CD4-positive, alpha-beta T cell treated with Interferon gamma for 1 hour (primary cell): ENCODE results near the gene PNLDC1.
"Not testable (repeated sequence)": the region's sequence is repeated elsewhere in the genome, so short reads cannot be mapped to it uniquely, and the experiment has no call there.

Experiments
- DNase-seq: peaks from one replicate; pipeline ENCODE4 v3.0.0-alpha.2; 2020

Gene PNLDC1

DNA sequence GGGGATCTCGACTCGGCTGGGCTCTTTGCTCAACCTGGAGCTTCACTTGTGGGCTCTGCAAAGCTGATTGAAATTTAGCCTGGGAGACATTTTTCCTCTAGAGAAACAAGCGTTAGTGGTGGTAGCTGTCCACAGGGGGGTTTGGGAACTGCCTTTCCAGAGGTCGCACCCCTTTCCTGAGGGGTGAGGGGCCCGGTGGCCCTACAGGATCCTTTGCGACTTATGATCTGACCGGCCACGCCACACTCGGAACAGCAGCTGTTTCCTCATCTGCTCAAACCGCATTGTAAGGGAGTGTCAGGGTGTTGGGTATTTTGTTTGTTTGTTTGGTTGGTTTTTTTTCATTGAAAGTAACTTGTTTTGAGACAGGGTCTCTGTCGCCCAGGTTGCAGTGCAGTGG is 21.0 kb downstream of the PNLDC1 start:
- DNase-seq: no peak

DNA sequence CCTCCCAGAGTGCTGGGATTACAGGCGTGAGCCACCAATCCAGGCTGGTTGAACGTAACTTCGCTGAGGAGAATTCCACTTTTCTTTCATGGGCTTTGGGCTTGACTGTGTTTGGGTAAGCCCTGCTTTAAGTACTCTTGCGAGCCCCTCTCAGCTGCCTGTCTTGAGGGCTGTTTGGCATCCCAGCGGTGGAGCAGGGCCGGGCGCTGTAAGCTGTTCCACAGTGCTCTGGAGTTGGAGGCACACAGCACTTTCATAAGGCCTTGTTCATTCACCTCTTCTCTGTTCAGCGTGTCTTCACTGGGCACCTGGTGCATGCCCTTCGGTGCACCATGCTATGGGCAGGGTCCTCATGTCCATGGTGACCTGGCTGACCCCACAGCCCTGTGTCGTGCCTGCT is 21.6 kb downstream of the PNLDC1 start:
- no peak for DNase-seq

DNA sequence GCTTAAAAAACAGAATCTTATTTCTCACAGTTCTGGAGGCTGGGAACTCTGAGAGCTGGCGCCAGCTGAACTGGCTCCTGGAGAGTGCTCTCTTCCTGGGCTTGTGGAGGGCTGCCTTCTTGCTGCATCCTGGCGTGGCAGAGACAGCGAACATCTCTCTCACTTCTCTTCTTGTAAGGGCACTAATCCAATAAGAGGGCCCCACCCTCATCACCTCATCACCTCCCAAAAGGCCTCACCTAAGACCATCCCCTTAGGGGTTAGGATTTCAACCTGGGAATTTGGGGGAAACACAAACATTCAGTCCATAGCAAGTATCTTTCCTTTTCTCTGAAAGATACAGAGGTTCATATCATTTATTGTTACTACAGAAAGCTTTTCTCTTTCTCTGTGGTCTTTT is 23.9 kb downstream of the PNLDC1 start:
- DNase-seq: no peak

DNA sequence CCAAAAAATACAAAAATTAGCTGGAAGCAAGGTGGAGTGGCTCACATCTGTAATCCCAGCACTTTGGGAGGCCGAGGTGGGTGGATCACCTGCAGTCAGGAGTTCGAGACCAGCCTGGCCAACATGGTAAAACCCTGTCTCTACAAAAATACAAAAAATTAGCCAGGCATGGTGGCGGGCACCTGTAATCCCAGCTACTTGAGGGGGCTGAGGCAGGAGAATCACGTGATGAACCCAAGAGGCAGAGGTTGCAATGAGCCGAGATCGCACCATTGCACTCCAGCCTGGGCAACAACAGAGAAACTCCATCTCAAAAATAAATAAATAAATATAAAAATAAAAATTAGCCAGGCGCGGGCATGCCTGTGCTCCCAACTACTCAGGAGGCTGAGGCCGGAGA is 24.6 kb downstream of the PNLDC1 start:
- not testable (repeated sequence) for DNase-seq

DNA sequence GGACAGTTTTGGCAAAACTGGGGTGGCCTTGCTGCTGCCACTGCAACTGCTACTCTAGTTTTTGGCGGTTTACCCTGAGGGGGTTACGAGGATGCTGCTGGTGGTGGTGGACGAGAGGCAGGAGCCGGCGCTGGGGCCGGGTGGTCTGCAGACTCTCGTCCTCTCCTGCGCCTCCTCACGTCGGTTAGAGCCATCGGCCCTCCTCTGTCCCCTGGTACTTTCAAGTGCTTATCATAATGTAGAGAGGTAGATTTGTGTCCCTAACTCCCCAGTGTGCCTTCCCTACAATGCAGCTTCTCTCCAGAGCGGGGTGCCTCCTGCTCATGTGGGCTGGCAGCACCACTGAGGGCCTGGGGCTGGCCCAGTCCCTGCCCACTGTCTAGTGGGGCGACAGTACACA is 25.9 kb downstream of the PNLDC1 start:
- DNase-seq: no peak

DNA sequence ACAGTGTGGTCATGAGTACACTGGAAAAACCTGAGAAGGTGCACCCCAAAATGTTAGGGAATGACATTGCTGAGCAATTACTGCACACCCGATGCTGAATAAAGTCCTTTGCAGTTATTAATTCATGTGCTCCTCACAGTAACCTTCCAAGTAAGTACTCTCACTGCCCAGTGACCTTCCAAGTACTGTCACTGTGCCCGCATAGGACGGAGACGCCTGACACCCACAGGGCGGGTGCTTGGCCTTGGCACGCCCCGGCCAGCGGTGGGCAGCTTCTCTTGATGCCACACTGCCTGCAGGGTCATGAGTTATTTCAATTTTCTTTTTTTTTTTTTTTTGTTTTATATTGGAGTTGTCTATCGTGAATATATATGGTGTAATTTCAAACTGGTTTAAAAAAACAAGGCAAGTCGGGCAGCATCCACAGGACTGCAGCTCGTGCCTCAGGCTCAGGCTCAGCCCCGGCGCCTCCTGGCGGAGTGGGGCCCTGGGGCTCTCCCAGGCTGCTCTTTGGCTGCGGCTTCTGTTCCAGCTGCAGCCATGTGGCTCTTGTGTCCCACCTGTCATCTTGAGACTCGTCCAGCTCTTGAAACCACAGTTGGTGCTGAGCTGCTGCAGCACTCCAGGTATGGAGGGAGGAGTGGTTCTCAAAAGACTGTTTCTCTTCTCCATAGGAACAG is 27.0 kb downstream of the PNLDC1 start:
- no peak for DNase-seq

DNA sequence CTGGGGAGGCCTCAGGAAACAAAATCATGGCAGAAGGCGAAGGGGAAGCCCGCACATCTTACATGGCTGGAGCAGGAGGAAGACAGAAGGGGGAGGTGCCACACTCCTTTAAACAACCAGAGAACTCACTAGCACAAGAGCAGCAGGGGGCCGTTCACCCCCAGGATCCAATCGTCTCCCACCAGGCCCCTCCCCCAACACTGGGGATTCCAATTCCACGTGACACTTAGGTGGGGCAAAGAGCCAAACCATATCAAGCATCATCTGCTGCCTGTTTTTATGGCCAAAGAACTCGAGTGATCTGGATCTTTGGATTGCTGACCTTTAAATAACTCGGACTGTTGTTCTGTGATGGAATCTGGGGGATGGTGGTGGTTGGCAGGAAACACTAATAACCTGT is 28.0 kb downstream of the PNLDC1 start:
- no peak for DNase-seq

DNA sequence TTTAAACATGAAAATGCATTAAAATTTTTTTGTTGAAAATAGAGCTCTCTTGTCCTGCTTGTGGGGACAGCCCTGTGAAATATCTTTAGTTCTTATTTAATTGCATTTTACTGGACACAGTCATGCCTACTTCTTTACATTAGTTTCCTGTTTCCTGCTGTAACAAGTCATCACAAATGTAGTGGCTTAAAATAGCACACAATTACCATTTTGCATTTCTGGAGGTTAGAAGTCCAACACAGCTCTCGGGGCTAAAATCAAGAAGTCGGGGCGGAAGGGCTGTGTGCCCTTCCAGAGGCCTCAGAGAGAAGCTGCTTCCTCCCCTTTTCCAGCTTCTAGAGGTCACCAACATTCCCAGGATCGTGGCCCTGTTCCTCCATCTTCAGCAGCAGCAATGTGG is 29.4 kb downstream of the PNLDC1 start:
- no peak for DNase-seq

DNA sequence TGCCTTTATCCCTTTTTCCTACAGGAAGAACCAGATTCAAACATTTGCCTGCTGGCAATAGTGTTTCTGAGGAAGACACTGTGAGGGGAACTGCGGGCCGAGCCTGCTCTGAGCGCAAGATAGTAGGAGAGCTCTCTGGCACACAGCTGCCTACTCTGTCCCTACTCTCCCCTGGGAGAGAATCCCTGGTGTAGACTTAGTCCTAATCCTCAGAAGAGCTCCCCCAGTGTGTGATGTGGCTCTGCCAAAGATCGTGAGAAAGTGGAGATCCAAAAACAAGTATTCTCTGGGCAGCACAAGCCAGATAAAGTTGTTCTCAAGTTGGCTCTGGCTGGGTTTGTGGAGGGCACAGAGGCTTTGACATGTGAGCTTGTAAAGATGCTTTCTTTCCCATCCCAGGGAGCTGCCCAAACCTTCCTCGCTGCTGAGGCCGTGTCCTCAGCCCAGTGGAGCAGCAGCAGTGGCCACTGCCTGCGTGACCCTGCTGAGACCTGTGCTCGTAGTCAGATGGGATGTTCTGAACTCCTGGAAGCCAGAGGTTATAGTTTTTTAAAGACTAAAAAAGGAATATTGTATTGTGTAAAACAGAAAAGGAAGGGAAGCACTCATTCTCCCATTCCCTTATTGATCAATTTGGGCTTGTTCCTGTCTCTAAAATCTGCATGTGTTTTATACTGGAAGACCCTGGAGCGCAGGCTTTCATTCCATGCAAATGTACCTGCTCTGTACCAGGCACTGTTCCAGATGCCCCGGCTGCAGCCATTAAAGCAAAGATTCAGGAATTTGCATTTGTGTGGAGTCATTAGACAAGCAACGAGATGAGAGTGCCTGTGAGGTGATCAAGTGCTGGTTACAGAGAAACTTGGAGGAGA is 30.7 kb downstream of the PNLDC1 start:
- DNase-seq: no peak

DNA sequence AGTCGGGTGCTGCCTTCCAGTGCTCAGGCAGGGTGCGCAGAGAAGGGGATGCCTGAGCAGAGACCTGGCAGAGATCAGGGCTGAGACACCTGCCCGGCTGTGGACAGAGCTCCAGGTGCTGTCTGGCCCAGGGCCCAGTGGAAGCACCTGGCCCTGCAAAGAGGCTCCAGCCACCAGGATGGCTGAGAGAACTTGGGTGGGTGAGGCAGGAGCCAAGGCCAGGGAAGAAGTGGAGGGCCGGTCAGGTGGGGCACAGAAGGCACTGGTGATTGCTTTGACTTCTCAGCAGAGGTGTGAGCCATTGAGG is 31.2 kb downstream of the PNLDC1 start:
- DNase-seq: no peak

DNA sequence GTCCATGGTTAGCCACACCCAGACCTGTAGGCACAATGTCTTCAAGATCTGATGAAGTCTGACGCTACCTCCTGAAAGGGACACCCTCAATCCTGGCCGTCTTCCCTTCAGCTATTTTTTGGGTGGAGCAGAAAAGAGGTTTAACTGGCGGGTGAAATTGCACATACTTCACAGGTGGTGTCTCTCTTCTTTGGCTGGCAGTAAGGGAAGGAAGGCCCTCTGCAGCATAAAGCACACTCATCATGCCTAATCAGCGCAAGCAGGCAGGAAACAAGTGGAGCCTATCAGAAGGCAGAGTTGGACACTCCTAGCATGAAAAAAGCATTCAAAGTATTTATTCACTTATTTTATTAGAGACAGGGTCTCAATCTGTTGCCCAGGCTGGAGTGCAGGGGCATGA is 32.9 kb downstream of the PNLDC1 start:
- DNase-seq: no peak

DNA sequence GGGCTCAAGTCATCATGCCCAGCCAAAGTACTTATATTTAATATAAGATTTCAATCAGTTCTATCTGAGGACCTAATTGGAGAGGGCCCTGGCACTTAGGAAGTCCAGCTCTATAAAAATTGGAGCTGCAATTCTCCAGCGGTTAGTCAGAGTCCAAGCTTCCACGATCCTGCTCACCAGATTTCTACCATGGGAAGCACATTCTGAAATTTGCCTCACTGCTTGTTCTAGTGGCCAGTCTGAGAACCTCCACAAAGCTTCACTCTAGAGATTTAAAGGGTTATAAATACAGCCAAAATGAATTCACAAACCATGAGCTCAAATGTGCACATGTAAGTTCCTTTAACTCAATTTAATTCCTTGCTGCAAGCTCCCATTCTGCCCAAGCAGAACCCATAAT is 33.5 kb downstream of the PNLDC1 start:
- DNase-seq: no peak

DNA sequence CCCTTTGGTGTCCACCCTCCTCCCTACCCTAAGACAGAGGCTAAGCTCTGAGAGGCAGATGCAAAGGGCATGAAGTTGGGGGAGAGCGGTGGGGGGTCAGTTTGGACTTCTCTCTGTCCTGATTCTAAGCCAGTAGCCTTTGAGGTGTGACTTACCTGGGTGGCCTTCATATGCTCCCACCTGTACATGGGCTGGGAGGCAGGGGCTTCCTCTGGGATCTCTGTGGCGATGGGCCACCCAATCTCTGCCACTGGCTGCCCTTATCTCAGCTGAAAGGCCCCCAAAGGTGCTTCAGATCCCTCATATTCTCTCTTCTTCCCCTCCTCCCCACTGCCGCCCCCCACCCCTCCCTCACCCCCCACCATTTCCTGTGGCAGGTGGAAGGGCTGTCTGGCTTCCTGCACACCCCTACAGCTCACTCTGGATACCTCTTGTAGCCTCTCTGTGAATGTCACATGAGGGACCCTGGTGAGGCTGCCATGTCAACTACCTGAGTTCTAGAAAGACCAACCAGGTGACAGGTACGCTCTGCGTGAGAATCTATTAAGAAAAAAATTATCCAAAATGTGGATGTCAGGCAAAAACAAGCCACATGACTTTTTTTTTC is 34.0 kb downstream of the PNLDC1 start:
- DNase-seq: no peak

DNA sequence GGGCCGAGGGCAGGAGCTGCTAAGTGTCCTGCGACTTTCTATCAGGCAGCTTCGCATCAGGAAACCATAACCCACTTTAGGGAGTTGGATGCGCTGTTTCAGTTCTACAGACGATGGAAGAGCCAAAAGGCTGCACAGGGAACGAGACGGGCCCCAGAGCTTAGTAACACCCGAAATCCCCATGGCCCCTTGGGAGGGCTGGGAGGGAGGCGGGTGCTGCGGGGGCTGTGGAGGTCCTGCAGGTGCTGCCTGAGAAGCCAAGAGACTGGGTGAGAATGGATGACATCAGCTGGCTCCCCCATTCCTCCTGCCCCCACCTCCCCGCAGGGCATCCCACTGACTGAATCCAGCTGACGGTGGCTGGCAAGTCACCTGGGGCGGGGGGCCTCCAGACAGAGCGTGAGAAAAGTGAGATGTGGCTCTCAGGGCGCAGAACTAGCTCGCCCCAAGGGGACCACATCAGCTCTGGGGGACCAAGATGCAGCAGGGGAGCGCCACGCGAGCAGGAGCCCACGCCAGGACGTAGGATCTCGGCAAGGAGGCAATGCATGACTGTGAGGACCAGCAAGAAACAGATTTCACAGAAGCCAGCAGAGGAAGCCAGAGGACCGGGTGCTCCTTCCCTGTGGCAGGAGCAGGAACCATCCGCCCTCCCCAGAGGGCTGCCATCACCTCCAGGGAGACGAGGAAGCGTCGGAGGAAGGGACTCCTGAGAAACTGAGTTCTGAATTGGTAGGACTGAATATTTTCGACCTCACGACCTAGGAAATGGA is 36.8 kb downstream of the PNLDC1 start:
- no peak for DNase-seq

DNA sequence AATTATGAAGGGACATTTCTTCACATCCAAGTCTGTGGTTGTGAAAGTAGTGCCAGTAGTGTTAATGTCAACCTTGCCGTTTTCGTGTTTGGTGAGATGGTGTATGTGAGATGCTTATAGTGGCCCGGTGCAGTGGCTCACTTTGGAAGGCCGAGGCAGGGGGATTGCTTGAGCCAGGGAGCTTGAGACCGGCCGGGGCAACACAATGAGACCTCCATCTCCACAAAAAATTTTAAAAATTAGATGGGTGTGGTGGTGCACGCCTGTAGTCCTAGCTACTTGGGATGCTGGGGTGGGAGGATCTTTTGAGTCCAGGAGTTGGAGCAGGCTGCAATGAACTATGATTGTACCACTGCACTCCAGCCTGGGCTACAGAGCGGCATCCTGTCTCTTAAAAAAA is 37.4 kb downstream of the PNLDC1 start:
- DNase-seq: no peak

DNA sequence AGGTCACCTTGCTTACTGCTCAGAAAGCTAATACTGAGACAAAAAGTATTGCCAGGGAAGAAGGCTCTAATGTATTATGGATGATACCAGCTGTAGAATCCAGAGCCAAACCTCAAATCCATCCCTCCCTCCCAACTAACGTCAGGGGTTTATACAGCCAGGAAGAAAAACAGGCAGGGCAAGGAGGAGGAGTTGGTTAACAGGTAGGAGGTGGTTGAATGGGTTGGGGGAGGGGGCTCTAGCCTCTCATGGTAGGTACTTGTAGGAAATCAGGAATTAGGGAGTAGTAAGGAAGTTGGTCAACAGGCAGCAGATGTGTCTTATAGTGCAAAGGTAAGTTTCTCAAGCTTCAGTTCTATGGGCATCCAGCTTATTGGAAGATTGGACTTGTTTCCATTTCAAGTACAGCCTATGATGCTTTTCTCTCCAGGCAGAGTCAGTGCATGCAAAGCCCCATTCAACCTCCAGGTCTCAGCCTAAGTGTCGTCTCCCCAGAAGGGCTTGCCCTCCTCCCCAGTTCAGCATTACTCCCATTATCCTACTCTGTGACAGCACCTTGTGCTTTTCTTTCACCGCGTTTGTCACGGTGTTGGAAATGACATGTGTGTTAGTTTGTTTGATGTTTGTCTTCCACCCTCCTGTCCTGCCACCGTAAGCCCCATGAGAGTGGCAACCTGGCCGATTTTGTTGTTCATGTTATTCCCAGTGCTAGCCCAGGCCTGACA is 38.1 kb downstream of the PNLDC1 start:
- no peak for DNase-seq

DNA sequence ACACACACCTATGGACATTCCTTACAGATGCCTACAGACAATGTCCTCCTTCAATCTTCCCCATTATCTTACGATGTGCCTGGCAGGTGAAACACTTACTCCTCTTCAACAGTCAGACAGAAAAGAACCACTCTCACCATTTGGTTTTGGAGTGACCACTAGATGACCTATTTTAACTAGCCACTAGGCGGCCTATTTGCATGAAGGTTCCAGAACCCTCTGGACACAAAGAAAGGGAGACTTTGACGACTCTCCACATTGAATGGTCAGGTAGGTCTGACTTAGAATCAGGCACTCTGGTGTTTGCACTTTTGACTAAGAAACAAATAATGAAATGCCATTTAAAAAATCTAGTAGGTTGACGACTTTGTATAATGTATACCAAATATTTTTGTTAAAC is 42.0 kb downstream of the PNLDC1 start:
- DNase-seq: no peak

DNA sequence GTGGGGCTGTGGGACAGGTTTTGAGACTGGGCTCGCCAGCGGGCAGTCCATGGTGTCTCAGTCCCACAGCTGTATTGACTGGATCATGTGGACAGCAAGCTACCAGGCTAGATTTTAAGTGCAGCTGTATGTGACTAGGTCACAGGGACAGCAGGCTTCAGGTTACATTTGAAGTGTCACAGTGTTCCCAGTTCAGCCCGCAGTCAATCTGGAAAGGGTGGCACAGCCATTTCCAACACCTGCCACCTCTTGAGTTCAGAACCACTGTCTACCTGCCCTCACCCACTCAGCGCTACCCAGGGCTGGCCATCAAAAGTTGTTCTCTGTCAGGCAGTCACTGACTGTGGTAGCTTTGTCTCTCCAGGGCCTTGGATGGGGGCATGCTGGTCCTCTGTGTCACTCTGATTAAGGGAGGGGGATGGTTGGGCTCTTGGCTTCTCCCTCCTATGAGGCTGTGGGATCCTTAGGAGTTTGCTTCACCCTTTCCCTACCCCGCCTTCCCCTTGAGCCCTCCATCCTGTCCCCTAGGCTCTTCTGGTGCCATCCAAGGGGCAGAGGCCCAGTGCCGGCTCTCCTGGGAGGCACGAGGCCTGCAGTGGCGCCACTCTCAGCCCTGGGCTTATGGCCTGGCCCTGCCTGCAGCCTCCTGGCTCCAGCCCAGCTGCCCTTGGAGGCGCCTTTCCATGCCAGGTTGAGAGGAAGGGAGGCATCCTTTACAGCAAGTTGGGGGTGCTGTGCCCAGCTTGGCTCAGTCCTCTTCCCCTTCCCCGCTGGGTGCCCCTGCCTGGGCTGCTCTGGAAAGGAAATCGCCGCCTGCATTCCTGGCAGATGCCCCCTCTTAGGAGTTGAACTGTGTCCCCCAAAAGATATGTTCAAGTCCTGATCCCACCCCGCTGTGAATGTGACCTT is 44.9 kb downstream of the PNLDC1 start:
- no peak for DNase-seq

DNA sequence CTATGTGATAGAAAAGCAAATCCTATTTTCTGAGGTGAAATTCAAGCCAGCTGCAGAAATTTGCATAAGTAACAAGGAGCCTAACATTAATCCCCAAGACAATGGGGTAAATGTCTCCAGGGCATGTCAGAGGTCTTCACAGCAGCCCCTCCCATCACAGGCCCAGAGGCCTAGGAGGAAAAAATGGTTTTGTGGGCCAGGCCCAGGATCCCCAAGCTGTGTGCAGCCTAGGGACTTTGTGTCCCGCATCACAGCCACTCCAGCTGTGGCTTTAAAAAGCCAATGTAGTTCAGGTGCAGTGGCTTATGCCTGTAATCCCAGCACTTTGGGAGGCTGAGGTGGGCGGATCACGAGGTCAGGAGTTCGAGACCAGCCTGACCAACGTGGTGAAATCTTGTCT is 48.5 kb downstream of the PNLDC1 start:
- not testable (repeated sequence) for DNase-seq

DNA sequence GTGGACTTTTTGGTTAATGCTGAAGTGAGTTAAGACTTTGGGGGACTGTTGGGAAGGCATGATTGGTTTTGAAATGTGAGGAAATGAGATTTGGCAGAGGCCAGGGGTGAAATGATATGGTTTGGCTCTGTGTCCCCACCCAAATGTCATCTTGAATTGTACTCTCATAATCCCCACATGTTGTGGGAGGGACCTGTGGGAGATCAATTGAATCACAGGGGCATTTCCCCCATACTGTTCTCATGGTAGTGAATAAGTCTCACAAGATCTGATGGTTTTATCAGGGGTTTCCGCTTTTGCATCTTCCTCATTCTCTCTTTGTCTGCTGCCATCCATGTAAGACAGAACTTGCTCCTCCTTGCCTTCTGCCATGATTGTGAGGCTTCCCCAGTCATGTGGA is 49.8 kb downstream of the PNLDC1 start:
- DNase-seq: not testable (repeated sequence)

DNA sequence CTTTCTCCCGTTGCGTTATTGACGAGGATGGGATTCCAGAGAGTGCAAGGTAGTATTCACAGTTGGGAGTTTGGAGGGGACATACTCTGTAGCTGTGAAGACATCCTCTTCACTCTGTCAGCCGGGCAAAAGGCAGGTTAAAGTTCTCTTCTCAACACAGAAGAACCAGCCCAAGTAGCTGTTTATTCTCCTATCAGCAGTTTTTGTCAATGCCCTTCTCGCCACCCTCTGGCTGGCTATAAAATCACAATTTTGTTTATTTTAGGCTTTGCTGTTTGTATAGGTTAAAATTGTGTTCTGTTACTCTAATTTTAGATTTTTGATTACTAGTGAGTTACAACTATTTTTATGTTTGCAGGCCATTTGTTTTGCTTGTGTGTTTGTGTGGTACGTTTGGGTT is 52.8 kb downstream of the PNLDC1 start:
- no peak for DNase-seq

DNA sequence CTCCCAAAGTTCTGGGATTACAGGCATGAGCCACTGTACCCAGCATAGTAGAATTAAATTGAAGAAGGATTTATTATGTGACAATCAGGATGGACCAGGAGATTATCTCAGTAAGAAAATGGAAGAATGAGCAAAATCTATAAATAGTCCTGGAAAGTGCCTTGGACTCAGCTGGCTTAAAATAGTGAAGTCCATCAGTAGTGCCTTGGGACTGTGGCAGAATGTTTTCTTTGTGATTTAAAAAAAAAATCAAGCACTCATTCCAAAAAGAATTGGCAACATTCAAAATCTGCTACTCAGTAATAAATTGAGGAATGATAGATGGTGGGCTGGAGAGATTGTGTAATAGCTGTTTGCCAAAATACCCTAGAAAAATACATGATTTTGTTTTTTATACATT is 53.7 kb downstream of the PNLDC1 start:
- DNase-seq: no peak
